HG02610 (cell line): Measurements from ENCODE around the gene DEGS2.

ENCODE experiments used
- ATAC-seq: cut with Tn5 transposase; IDR thresholded peaks from one replicate; pipeline ENCODE4 v1.9.1; 2021; ENCODE audit warnings: mild to moderate bottlenecking, moderate library complexity; ENCODE audit not compliant: unreplicated experiment

The DEGS2 gene

GRCh38 chr14:100096656-100097055 is 62.8 kb downstream of the DEGS2 start:
- no peak for ATAC-seq
